ENCODE measurements around the gene COMMD3. TPM values are rescaled to one million over a fixed set of nuclear protein-coding genes. Genes with fewer than 3 reads are reported as not detected.

The COMMD3 gene
- polyA plus RNA-seq, 1 donor from 2014 or later: 272 TPM

- no peaks in the 10 kb centered on the region for H3K36me3 ChIP-seq (ENCODE audit: insufficient read depth, low read length)
Observed at GRCh38 chr10:22305721-22306120, 10.5 kb upstream of the COMMD3 start.

DNA sequence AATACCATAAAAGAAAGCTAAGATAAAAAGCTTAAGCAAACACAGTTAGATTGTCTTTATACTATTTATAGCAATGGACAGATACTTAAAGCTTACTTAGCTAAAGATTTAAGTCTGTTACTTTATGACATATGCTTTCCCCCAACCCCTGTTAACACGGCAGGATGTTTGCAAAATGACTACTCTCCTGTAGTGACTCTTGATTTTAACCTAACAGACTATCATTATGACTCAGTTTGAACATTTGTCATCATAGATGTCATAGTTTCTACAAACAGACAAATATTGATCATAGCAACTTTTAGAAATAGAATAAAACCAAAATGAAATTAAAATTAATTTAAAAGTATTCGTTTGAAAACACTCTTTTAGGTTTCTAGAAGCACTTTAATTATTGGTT is 7.8 kb upstream of the COMMD3 start:
- no peak overlapping the region for H2AFZ ChIP-seq (ENCODE audit: low read depth, low read length)
- no peak overlapping the region for H3K9ac ChIP-seq (ENCODE audit: low read length)
- H3K27ac ChIP-seq (ENCODE audit: low read length): no peak overlapping the region
- H4K20me1 ChIP-seq (ENCODE audit: insufficient read depth): no peaks in the 10 kb centered on the region
- no peaks in the 10 kb centered on the region for H3K36me3 ChIP-seq (ENCODE audit: insufficient read depth, low read length)
- no peak overlapping the region for H3K4me3 ChIP-seq (ENCODE audit: low read length)
- no peaks in the 10 kb centered on the region for H3K9me3 ChIP-seq (ENCODE audit: low read length)
- peaks cover 6% of the 10 kb centered on the region for H3K27me3 ChIP-seq (ENCODE audit: insufficient read depth, low read depth, low read length)
- H3K4me2 ChIP-seq (ENCODE audit: low read length): no peak overlapping the region
- H3K79me2 ChIP-seq (replicated peaks; ENCODE audit: insufficient read depth, low read length): no peaks in the 10 kb centered on the region
- H3F3A ChIP-seq (ENCODE audit: insufficient read depth, low read length, poor library complexity, severe bottlenecking): no peaks in the 10 kb centered on the region
- H3K9me2 ChIP-seq (ENCODE audit: insufficient read depth, low read length): no peaks in the 10 kb centered on the region
- no peak for TF ChIP-seq EP300 (conservative IDR thresholded peaks at IDR 0.05; ENCODE audit: poor library complexity, severe bottlenecking)
- no peak for TF ChIP-seq POLR2AphosphoS5 (IDR thresholded peaks at IDR 0.05)
- no peak for TF ChIP-seq SMC3 (conservative IDR thresholded peaks at IDR 0.05; ENCODE audit: poor library complexity)
- TF ChIP-seq EZH2 (IDR thresholded peaks at IDR 0.05; ENCODE audit: borderline replicate concordance, insufficient read depth, low read length, poor library complexity, severe bottlenecking): no peak
- no peak for TF ChIP-seq RAD21 (conservative IDR thresholded peaks at IDR 0.05)
- no peak for TF ChIP-seq TAF1 (IDR thresholded peaks at IDR 0.05; ENCODE audit: low read depth)
- TF ChIP-seq CTCF (IDR thresholded peaks at IDR 0.05; ENCODE audit: poor library complexity, severe bottlenecking): no peak
- TF ChIP-seq MXI1 (conservative IDR thresholded peaks at IDR 0.05; ENCODE audit: poor library complexity, severe bottlenecking): no peak

More at GRCh38 chr10:22305721-22306120, 10.5 kb upstream of the COMMD3 start:
- H3K4me3 ChIP-seq (ENCODE audit: low read length): no peak overlapping the region
- no peaks in the 10 kb centered on the region for H4K20me1 ChIP-seq (ENCODE audit: insufficient read depth)
- H2AFZ ChIP-seq (ENCODE audit: low read depth, low read length): no peak overlapping the region
- H3K4me2 ChIP-seq (ENCODE audit: low read length): no peak overlapping the region
- H3K79me2 ChIP-seq (replicated peaks; ENCODE audit: insufficient read depth, low read length): no peaks in the 10 kb centered on the region
- no peak overlapping the region for H3K9ac ChIP-seq (ENCODE audit: low read length)
- H3F3A ChIP-seq (ENCODE audit: insufficient read depth, low read length, poor library complexity, severe bottlenecking): no peaks in the 10 kb centered on the region
- H3K9me2 ChIP-seq (ENCODE audit: insufficient read depth, low read length): no peaks in the 10 kb centered on the region
- H3K27ac ChIP-seq (ENCODE audit: low read length): no peak overlapping the region
- no peaks in the 10 kb centered on the region for H3K27me3 ChIP-seq (ENCODE audit: insufficient read depth, low read depth, low read length)
- no peaks in the 10 kb centered on the region for H3K9me3 ChIP-seq (ENCODE audit: low read length)
- TF ChIP-seq SMC3 (conservative IDR thresholded peaks at IDR 0.05; ENCODE audit: poor library complexity): no peak
- TF ChIP-seq EZH2 (IDR thresholded peaks at IDR 0.05; ENCODE audit: borderline replicate concordance, insufficient read depth, low read length, poor library complexity, severe bottlenecking): no peak
- no peak for TF ChIP-seq POLR2AphosphoS5 (IDR thresholded peaks at IDR 0.05)
- TF ChIP-seq REST (IDR thresholded peaks at IDR 0.05; ENCODE audit: borderline replicate concordance): no peak
- TF ChIP-seq EP300 (conservative IDR thresholded peaks at IDR 0.05; ENCODE audit: poor library complexity, severe bottlenecking): no peak
- no peak for TF ChIP-seq CTCF (IDR thresholded peaks at IDR 0.05; ENCODE audit: poor library complexity, severe bottlenecking)
- no peak for TF ChIP-seq RAD21 (conservative IDR thresholded peaks at IDR 0.05)
- TF ChIP-seq TAF1 (IDR thresholded peaks at IDR 0.05; ENCODE audit: low read depth): no peak
- TF ChIP-seq MXI1 (conservative IDR thresholded peaks at IDR 0.05; ENCODE audit: poor library complexity, severe bottlenecking): no peak

Data from neural cell (in vitro differentiated cells).